DMS153 (cell line): ENCODE data around the gene TRIM38.
"Not testable (repeated sequence)": the region's sequence is repeated elsewhere in the genome, so short reads cannot be mapped to it uniquely, and the experiment has no call there.

ENCODE experiments used
- DNase-seq: peaks from one replicate; lab custom pipeline; 2025; lab: John Stamatoyannopoulos, UW

TRIM38 gene

GRCh38 chr6:25942561-25943147, 19.9 kb upstream of the TRIM38 start:
- DNase-seq, result peak; percentile 57

GRCh38 chr6:25943887-25944286, 18.7 kb upstream of the TRIM38 start:
- no peak for DNase-seq

DNA sequence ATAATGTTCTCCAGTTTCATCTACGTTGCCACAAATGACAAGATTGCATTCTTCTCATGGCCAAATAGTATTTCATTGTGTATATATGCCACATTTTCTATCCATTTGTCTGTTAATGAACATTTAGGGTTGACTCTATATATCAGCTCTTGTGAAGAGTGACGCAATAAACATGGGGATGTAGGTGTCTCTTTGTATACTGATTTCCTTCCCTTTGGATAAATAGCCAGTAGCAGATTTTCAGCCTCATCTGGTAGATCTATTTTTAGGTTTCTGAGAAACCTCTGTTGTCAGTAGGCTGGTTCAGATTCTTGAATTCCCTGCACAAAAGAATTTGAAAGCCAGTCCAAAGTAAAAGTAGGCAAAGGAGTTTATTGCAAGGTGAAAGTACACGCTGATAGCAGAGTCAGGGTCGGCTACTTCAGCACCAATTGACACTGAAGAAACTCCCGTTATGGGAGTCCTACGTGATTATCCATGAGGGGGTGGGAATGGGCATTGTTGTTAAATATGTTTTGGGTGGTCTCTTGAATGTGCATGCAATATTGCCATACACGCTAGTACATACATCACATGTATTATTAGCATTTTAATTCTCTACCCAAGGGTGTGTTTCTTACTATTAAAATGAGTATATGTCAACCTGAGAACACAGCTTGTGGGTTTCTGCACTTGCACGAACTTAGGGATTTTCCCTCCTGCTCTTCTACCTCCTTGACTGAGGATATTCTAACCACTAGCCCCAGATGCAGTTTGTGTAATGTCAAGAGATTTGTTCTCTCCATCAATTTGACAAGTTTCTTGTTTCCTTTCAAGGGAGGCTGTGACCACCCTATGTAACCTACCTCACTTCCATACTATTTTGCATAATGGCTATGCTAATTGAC, 17.7 kb upstream of the TRIM38 start:
- DNase-seq, result no peak

- DNase-seq, result not testable (repeated sequence)
Measured at GRCh38 chr6:25945738-25946137, 16.9 kb upstream of the TRIM38 start.

DNA sequence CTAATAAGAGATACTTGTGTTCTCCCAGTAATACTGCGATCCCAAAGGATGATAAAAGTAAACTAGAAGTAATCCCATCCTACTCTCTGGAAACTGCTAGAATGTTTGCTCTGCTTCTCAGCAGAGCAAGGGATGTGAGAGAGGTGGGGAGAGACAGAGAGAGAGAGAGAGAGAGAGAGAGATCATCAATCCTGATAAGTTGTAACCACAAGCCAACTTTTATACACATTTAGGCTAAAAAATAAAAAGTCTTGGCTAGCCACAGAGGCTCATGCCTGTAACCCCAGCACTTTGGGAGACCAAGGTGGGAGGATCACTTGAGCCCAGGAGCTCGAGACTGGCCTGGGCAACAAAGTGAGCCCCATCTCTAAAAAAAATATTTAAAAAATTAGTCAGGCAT, 16.0 kb upstream of the TRIM38 start:
- no peak for DNase-seq

DNA sequence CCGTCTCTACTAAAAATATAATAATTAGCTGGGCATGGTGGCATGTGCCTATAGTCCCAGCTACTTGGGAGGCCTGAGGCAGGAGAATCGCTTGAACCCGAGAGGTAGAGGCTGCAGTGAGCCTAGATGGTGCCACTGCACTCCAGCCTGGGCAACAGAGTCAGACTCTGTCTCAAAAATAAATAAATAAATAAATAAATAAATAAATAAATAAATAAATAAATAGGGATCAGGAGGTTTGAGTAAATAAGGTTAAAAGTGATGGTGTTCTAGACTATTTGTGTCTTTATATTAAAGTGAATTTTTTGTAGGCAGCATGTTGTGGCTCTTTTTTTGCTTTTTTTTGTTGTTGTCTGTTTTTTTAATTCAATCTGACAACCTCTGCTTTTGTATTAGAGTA, 15.1 kb upstream of the TRIM38 start:
- not testable (repeated sequence) for DNase-seq

DNA sequence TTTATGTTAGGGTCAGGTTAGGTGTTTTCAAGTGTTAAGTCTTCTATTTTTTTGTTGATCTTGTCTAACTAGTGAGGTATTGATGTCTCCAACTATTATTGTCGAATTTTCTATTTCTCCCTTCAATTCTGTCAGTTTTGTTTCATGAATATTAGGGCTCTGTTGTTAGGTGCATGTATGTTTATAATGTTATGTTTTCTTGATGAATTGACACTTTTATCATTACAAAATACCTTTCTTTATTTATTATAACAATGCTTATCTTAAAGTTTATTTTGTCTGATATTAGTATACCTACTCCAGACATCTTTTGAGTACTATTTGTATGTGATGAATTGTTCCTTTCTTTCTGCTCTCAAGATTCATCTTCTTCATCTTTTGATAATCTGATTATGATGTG, 12.9 kb upstream of the TRIM38 start:
- DNase-seq, result no peak

GRCh38 chr6:25950297-25950696, 12.3 kb upstream of the TRIM38 start:
- DNase-seq, result no peak

GRCh38 chr6:25951296-25952032, 11.1 kb upstream of the TRIM38 start:
- no peak for DNase-seq

- DNase-seq, result no peak
Measured at GRCh38 chr6:25952535-25952934, 10.1 kb upstream of the TRIM38 start.

DNA sequence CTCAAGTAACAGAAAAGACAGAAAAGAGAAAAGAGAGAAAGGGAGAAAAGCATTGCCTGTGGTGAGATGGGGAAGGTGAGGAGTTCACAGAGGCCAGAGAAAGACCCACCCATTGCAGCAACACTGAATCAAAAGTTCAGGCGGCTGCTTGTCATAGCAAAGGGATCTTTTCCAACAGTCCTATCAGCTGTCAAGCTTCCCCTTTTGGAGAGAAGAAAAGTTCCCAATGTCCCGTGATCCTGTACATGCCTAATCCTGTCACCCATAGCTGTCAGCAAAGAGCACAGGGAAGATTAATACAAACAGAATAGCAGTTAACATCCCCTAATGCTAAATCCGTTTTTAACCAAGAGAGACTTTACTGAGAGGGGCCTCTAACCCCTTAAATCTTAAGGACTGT, 8.9 kb upstream of the TRIM38 start:
- DNase-seq, result no peak

DNA sequence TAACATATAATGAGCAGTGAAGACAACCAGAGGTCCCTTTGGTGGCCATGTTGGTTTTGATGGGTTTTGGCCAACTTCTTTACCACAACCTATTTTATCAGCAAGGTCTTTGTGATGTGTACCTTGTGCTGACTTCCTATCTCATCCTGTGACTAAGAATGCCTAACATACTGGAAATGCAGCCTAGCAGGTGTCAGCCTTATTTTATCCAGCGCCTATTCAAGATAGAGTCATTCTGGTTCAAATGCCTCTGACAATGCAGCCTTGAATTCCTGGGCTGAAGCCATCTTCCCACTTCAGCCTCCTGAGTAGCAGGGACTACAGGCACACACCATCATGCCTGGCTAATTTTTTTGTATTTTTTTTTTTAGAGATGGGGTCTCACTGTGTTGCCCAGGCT, 7.8 kb upstream of the TRIM38 start:
- DNase-seq, result no peak

- DNase-seq, result no peak
Measured at GRCh38 chr6:25956226-25956625, 6.4 kb upstream of the TRIM38 start.

DNA sequence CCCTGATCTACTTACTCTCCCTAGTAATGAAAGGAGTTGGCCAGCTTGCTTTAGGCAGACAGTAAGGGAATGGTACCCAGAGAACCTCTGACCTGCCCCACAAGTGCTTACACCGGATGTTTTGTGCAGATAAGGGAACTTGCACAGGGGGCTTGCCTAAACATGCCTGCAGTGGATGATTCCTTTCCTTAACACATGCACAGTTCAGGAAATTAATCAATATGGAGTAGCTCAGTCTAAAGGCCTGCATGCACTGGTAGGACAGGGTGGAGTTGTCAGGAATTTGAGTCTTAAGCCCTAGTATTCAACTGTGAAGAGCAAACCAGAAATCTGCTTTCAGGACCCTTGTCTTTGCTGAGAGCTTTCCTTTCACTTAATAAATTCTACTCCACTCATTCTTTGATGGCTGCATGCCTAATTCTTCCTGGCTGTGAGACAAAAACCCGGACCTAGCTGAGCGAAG, 3.9 kb upstream of the TRIM38 start:
- DNase-seq, result no peak

GRCh38 chr6:25959890-25960536, 2.6 kb upstream of the TRIM38 start:
- DNase-seq, result no peak

- DNase-seq, result no peak
Measured at GRCh38 chr6:25960734-25961133, 1.9 kb upstream of the TRIM38 start.

GRCh38 chr6:25961619-25962148, 918 bp upstream of the TRIM38 start:
- DNase-seq, result no peak

DNA sequence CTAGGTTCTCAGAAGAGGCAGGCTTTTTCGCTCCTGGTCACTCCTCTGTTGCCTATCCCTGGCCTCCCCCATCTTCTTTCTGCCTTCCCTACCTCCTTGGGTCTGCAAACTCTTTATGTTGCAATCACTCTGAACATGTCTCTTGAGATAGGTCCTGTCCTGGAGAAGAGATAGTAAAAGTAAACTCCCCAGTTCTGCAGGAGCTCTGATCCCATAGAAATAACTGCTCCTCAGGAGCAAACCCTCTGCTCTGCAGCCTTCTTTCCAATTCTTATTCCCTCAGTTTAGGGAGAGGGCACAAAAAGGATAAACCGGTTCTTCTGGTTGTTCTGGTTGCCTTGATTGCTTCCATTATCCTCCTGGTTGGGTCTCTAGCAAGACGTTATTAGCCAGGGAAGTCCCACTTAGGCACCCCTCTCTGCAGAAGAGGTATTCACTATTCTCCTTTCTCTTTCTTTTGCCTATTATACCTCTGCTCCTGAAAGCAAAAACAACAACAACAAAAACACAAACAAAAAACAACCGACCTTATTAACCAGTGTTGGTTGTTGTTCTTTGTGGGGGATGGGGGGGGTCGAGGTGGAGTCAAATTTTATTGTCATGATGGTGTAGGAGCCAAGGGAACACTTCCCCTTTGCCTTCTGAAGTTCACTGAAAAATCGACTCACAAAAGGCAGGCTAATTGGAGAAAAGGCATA, 973 bp downstream of the TRIM38 start:
- DNase-seq, result peak; percentile 60

GRCh38 chr6:25965058-25965457, 2.5 kb downstream of the TRIM38 start:
- no peak for DNase-seq

DNA sequence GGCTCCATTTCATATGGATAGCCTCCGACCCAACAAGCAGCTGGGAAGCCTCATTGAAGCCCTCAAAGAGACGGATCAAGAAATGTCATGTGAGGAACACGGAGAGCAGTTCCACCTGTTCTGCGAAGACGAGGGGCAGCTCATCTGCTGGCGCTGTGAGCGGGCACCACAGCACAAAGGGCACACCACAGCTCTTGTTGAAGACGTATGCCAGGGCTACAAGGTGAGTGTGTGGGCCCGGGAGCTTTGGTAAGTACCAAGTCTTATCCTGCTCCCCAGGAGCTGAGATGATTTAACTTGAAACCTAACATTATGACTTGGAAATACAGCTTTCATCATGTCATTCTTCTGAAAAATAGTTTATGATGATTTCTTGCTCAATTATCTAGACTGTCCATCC, 4.1 kb downstream of the TRIM38 start:
- DNase-seq, result no peak

GRCh38 chr6:25968769-25969168, 6.2 kb downstream of the TRIM38 start:
- no peak for DNase-seq
